ENCODE data around the gene B3GNT3.

- peak; percentile 97 for TF ChIP-seq CTCF (IDR thresholded peaks at IDR 0.05)
- TF ChIP-seq EZH2 (IDR thresholded peaks at IDR 0.05) = no peak
- no peak for TF ChIP-seq EZH2phosphoT487 (IDR thresholded peaks at IDR 0.05)
Observed at GRCh38 chr19:17855280-17856152, 60.6 kb downstream of the B3GNT3 start.

Measured in neural progenitor cell (in vitro differentiated cells).